Measurements from ENCODE around the gene DIP2C.

The DIP2C gene

DNA sequence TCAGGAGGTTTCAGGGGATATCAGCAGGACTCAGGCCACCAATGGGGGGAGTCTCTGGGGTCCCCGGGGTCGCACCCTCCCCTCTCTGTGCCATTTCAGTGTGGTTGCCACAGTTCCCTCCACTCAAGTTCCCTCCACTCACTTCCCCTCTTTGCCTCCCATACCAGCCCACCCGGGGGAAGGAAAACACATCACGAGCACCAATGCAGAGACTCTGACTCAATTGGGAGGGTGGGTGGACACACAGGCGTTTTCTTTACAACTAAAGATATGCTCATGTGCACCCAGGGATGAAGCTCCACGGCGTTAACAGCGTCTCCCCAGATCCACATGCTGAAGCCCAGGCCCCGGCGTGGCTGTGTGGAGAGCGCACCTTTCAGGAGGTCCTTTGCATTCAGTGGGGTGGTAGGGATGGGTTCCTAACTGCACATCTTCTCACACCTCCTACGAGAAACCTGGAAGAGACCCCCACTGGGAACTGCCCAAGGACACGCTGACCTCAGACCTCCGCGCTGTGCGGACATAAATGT lies 300.1 kb downstream of the DIP2C start:
- no peak for DNase-seq (ENCODE audit: low read depth, low spot score)
- no peak overlapping the region for H3K4me3 ChIP-seq (ENCODE audit: low read length)

DNA sequence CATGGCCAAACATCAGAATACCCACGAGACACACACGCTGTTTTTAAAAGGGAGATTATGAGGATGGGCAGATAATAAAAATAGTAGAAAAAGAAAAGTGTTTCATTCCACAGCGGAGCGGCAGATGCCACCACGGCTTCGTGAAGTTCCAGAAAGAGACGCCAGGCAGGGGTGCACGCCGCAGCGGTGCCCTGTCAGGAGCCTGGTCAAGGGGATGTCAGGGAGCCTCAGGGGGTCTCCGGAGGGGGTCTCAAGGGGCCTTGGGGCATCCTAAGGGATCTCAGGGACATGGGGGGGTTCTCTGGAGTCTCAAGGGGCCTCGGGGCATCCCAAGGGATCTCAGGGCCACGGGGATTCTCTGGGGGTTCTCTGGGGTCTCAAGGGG lies 300.8 kb downstream of the DIP2C start:
- no peak overlapping the region for H3K4me3 ChIP-seq (ENCODE audit: low read length)
- no peak for DNase-seq (ENCODE audit: low read depth, low spot score)

DNA sequence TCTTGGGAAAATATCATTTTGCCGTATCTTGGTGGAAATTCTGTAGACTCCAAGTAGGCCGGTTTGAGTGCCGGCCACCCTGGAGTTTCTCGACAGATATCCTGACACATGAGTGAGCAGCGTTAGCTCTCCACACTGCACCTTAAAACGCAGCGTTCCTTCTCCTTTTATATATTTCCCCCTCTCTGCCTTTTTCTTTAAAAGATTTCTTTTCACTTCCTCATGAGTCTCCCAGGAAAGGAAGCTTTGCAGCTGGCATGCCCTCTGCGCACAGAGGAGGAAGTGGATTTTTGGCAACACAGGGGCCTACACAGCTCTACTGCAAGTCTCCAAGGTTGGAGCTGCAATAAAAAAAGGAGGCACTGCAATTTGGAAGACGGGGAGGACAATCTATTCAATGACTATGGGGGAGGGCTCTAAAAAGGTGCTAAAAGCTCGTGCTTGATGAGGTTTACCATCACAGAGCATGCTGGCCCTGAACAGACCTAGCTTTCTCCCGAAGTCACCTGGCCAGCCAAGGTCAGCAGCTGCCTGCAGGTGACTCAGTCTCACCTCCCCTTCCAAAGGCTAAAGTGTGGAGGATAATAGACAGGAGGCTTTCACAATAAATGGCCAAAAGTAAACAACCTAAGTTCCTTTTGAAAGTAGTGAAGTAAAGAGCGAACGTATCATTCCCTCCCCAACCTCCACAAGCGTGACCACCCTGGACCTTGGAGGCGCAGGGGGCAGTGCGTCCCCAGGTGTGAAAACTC lies 301.4 kb downstream of the DIP2C start:
- H3K4me3 ChIP-seq (ENCODE audit: low read length), result no peak overlapping the region
- DNase-seq (ENCODE audit: low read depth, low spot score), result no peak

DNA sequence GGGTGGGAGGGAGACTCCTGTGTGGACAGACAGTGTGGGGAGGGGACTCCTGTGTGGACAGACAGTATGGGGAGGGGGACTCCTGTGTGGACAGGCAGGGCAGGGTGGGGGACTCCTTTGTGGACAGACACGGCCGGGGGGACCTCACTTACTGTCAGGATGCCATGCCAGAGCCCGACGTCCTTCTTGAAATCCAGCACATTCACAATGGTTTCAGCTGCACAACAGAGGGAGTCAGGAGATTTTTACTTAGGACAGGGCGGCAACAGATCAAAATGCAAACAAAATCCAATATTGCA lies 301.9 kb downstream of the DIP2C start:
- no peak for DNase-seq (ENCODE audit: low read depth, low spot score)
- H3K4me3 ChIP-seq (ENCODE audit: low read length), result no peak overlapping the region

DNA sequence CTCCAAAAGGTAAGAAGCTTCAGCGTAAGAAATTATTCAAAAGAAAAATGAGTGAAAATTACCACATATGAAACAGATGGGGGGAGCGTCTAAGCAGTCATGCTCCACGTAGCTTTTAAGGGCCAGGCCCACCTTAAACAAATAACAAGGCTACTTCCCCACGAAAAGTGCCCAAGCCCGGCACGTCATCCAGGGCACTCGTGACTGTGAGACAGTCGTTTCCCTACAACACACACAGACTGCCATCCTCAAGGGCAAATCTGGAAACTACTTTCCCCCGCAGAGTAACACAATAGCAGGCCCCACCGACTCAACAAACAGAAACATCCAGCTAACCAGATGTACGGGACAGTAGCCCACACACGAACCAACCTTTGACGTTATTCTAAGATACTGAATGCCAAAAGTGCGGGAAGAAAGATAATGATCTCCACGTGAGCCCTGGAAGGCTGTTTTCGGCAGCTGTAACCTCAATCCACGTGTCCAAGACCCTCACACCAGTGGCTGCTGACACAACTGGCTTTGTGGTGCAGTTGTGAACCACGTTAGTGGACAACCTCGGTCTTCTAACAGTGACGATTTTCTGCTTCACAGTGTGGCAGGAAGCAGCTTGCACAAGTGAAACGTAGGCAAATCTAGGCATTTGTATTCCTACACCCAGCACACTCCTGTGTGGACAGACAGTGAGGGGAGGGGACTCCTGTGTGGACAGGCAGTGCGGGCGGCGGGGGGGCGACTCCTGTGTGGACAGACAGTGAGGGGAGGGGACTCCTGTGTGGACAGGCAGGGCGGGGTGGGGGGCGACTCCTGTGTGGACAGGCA lies 302.5 kb downstream of the DIP2C start:
- no peak overlapping the region for H3K4me3 ChIP-seq (ENCODE audit: low read length)
- no peak for DNase-seq (ENCODE audit: low read depth, low spot score)

DNA sequence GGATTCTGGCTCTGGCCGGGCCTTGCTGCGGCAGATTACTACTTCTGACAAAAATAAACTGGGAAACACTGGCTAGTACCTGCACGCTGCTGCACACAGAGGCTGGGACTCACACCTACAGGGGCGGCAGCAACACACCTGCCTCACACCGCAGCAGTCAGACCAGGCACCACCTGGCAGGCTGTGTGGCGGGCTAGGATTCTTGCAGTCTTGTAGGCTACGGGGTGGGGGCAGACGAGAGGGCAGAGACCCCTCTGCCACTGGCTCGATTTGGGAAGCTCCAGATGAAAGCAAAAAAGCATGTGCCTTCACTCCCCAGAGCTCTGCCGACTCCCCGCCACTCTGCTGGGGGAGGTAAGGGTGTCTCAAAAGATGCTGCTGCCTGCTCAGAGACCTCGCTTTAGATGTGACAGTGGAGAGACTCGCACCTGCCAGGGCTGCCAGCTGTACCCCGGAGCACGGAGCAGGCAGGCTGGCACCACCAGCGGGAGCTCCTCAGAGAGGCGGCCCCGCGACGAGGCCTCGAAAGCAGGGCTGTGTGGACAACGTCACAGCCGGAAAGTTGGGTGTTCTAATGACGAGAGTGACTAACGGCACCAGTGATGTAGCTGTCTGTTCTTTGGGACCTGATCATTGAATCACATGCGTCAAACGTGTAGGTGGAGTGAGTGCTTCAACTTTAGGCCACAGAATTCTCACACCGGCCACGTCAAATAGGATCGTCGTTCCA lies 303.7 kb downstream of the DIP2C start:
- DNase-seq (ENCODE audit: low read depth, low spot score), result no peak
- H3K4me3 ChIP-seq (ENCODE audit: low read length), result no peak overlapping the region

DNA sequence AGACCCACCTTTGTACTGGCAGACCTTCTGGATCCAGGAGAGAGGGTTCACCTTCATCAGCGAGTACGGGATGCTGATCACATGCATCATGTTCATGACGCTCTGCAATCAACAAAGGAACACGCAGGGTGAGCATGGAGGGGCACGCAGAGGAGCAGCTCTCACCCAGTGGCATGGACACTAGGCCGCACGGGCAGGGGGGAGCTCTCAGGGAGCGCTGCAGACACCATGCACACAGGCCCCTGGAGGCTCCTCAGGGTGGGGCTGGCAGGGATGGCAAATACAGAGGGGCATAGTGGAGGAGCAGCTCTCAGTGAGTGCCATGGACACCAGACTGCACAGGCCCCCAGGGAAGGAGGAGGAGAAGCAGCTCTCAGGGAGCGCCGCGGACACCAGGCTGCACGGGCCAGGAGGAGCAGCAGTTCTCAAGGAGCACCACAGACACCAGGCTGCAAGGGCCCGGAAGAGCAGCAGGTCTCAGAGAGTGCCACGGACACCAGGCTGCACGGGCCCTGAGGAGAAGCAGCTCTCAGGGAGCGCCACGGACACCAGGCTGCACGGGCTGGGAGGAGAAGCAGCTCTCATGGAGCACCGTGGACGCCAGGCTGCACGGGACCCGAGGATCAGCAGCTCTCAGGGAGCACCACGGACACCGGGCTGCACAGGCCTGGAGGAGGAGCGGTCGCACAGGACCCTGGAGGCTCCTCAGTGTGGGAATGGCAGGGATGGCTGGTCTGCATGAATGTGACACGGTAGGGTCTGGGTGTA lies 304.7 kb downstream of the DIP2C start:
- DNase-seq (ENCODE audit: low read depth, low spot score), result no peak
- no peak overlapping the region for H3K4me3 ChIP-seq (ENCODE audit: low read length)

DNA sequence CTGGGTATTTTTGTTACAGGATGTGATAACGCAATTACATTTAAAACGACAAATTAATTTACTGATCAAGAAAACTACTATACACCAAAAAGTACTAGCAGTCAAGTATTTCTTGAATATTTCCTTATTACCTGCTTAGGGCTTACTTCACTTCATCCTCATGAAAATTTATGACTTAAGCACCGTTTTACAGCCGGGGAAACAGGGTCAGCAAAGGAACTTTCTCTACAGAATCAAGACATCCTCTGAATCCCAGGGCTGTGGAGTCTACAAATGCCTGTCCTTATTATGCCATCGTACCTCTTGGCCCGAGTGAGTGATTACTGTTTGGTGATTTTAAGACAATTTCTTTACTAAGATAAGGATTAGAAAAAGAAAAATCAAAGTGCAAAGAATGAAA lies 305.9 kb downstream of the DIP2C start:
- H3K4me3 ChIP-seq (ENCODE audit: low read length), result no peak overlapping the region
- DNase-seq (ENCODE audit: low read depth, low spot score), result no peak

DNA sequence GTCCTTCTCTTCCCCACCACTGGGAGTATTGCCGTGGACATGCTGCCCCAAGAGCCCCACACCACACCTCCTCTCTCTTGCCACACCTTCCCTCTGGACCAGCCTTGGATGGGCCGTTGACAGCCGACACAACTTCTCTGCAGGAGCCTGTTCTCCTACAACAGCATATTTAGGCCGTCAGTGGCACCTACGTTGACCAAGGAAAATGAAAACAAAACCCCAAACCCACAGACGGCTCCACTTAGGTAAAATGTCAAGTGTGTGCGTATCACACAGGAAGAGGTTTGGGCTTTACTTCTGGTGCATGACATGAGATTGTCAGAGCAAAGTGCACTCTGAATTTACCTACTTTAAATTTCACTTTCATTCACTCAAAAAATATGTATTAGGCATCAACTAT lies 307.7 kb downstream of the DIP2C start:
- DNase-seq (ENCODE audit: low read depth, low spot score), result no peak
- H3K4me3 ChIP-seq (ENCODE audit: low read length), result no peak overlapping the region

DNA sequence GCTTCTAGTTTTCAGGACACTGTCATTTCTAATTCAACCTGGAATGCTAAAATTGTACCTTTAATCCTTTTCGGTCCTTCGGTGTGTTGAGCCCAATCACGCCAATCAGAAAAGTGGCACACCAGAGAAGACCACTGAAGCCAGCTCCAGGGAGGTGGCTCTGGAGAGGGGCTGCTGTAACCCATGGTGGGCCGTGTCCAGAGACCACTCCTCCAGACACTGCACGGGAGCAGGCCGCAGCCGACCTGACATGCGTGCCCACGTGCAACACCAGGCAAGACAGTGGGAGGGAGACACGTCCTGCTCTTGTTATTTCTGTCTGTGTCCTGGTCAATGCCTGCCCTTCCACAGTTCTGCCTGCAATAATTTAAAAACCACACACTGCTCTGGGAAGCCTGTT lies 308.1 kb downstream of the DIP2C start:
- no peak overlapping the region for H3K4me3 ChIP-seq (ENCODE audit: low read length)
- no peak for DNase-seq (ENCODE audit: low read depth, low spot score)

DNA sequence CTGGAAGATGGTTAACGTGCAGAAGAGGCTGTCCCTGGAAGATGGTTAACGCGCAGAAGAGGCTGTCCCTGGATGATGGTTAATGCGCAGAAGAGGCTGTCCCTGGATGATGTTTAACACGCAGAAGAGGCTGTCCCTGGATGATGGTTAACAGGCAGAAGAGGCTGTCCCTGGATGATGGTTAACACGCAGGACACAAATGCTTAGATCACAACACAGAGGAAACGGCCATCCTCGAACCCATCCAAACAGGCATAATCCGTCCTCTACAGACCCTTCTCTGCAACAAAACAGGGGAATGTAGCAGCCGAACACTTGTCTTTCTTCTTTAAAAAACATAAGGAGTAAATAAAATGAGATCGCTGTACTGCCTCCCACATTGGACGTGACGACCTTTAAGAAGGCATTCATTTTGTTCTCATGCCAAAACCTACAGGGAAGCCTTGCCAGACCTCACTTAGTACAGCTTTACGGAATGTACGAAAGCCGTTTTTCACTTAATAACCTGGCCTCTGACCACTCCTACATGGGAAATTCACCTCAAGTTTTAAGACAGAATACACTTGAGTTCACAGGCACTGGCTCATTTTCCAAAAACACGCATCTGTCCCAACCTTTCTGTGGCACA lies 309.0 kb downstream of the DIP2C start:
- DNase-seq (ENCODE audit: low read depth, low spot score), result no peak
- no peak overlapping the region for H3K4me3 ChIP-seq (ENCODE audit: low read length)

DNA sequence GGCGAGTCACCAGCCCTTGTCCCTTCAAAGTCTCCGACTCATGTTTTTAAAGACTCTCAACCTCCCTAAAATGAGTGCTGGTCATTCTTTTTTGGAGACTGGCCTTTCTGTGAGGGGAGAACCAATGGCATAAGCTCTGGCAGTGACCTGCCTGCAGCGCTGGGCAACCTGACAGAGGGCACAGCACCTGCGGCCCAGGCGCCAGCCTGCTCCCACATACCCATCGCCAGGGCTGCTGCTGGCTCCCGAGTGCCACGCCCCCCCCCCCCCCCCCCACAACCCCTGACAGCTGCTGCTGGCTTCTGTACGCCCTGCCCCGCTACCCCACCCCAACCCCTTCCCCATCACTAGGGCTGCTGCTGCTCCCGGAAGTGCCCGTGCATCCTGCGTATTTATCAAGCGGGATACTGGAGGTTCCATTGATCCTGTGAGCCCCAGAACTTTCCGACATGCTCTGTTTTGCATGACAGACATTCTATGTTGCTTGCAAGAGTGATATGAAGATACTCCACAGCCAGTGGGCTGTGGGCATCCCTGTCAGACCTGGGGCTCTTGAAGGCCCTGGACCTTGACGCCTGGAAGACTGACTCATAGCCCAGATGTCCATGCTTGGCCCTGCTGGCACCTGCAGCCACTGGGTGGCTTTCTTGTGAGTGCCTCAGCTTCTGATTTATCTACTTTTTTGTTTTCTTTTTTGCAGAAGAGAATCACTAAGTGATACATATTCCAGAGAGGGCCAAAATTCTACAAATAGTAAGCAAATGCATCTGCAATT lies 310.4 kb downstream of the DIP2C start:
- no peak for DNase-seq (ENCODE audit: low read depth, low spot score)
- H3K4me3 ChIP-seq (ENCODE audit: low read length), result no peak overlapping the region

DNA sequence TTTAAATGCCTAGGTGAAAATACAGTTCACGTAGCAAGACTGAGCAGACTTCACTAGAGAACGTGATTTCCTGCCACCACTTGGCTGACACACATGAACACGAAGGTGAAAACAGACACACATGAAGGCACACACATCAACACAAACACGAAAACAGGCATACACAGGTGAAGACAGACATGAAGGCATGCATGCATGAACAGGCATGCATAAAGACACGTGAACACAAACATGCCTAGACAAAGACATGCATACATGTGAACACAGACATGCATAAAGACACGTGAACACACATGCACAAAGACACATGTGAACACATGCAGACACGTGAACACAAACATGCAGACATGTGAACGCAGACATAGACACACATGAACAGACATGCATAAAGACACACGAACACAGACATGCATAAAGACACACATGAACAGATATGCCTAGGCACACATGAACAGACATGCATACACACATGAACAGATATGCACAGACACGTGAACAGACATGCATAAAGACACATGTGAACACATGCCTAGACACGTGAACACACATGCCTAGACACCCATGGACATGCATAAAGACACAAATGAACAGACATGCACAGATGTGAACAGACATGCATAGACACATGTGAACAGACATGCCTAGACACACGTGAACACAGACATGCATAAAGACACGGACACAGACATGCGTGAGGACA lies 311.1 kb downstream of the DIP2C start:
- DNase-seq (ENCODE audit: low read depth, low spot score), result no peak
- no peak overlapping the region for H3K4me3 ChIP-seq (ENCODE audit: low read length)

DNA sequence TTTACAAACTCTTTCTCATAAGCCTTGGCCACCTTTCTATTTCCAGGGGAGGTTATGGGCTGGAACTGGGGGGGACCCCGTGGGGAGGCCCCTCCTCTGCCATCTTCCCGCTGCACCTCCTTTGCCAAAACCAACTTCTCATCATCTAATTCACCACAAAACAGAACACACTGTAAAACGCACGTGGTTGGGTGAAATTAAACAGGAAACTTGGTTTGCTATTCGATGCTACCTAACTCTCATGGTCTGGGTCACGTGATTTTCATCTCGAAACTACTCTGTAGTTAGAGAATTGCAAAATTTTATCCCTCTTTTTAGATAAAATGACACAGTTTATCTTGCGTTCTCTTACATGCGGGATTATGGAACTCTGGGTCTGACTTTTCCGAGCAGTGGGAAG lies 312.2 kb downstream of the DIP2C start:
- no peak overlapping the region for H3K4me3 ChIP-seq (ENCODE audit: low read length)
- DNase-seq (ENCODE audit: low read depth, low spot score), result peak; percentile 32

DNA sequence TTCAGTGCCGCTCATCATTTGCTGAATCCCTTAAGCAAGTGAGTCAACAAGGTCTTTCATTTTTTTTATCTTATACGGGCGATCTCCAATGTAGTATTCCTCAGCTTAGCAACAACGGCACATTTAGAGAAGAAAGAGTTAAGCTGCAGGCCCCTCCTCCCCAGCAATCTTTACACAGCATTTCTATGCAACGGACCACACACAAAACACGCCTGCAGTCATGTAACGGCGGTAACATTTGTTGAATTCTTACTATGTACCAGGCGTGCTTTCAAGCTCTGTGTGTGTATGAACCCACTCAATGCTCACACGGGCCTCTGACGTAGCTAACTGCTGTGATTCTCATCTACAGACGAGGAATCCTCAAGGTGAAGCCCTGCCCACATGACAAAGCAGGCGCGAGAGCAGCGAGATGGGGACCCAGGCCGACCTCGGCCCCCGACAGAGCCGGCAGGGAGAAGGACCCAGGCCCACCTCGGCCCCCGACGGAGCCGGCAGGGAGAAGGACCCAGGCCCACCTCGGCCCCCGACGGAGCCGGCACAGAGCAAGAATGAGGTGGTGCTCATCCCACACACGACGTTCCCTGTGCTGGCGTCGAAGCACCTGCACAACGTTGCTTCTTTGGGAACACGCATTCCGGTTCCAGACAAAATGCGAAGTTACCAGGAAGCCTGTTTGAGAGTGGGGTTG lies 313.5 kb downstream of the DIP2C start:
- DNase-seq (ENCODE audit: low read depth, low spot score), result no peak
- H3K4me3 ChIP-seq (ENCODE audit: low read length), result no peak overlapping the region

DNA sequence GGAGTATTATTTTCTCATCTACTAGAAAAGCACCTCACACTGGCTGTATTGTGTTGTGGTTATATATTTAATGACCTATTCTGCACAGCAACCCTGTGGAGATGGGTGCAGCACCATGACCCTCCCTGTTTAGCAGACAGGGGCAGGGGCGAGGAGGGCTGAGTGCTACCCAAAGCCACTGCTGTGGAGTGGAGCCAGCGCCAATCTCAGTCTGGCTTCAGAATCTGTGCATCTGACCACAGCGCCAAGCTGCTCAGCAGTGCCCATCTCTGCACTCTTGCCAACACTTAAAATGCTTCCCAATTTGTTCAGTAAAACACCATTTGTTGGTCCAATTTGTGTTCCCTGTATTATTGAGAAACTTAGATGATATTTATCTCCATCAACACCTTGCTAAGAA lies 315.1 kb downstream of the DIP2C start:
- H3K4me3 ChIP-seq (ENCODE audit: low read length), result no peak overlapping the region
- no peak for DNase-seq (ENCODE audit: low read depth, low spot score)

Measured in Jurkat, Clone E6-1 (cell line).